ENCODE data around the gene TH. TPM values are rescaled to one million over a fixed set of nuclear protein-coding genes. Genes with fewer than 3 reads are reported as not detected.

The TH gene
- total and polyA plus RNA-seq, 2 of the 4 experiments (the other 2 are of a cell fraction): 0.10 TPM; not detected in 1

DNA sequence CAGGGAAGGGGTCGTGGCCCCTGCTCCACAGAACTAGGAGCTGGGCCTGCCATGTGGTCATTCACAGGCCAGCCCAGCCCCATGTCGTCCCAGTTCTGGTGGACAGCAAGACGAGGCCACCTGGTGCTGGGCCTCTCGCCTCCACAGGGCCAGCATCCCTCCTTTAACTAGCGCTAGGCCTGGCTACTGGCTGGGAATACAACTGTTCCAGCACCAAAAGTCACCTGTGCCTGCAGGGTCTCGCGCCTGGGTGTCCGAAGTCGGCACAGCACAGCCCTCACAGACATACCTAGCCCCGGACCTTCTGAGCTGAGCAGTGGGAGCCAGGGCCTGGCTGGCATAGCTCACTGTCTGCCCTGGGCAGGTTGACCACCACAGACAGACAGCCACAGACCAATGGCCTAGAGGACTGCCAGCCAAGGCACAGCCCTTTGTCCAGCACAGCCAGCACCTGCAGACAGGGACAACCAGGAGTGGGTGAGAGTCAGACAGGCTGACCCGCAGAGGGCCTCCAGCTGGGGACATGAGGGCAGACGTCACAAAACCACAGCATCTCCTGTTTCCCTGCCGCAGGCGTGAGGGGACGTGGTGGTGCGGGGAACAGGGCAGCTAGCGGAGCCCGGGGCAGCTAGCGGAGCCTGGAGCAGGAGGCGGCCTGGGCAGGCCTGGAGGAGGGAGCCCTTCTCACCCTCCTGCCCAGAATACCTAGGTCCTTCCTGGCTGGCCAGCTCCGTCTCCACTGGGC, 27.2 kb upstream of the TH start (continued):
- TF ChIP-seq MXI1 (IDR thresholded peaks at IDR 0.05; ENCODE audit: borderline replicate concordance, low read depth, low read length): no peak

DNA sequence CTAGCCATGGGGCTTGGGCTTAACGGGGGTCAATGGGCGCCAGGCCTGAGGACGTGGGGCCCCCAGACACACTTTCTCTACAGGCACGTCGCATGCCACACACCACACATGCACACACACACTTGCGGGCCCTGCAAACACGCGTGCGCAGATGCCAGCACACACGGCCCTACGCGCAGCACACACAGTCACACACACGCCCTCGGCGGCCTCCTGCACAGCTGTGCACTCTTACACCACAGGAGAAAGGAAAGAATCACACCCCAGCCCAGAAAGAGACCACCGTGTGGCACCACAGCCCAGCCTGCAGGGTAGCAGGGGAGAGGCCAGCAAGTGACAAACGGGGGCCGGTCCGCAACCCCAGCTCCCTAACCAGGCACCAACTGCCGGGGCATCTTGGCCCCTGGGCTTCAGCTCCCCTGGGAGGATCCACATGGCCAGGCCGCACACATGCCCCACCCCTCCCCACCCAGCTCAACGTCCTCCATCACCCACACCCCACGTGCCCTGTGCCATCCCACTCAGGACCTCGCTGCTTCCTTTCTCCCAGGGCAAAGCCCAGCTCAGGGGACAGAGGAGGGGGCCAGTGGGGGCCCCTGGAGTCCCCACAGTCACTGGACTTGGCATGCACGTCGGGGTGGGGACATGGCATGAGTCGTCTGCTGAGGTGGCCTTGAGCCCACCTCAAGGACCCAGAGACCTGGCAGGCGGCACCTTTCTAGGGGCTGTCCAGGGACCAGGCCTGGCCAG, 26.3 kb upstream of the TH start:
- H3K36me3 ChIP-seq (ENCODE audit: control insufficient read depth, insufficient read depth, low read length): no peaks in the 10 kb centered on the region
- no peak overlapping the region for H2BK120ac ChIP-seq (ENCODE audit: low read depth, low read length)
- intact Hi-C loops (cut with micrococcal nuclease) (loop anchor here (1.0 to 10.0 kb wide), 4 partner anchors 107 to 697 kb away; no protein-coding TSS in a partner anchor), in situ Hi-C loops (cut with MboI; ENCODE audit: low sequenced_read_pairs) (loop anchor here (25.0 kb wide), 1 partner anchor 689 kb away; the partner anchor contains the start of gene CDKN1C), dilution Hi-C loops (cut with HindIII; ENCODE audit: low sequenced_read_pairs, unreplicated experiment) (no loop called here)
- no peak overlapping the region for H3K4me3 ChIP-seq (ENCODE audit: insufficient read depth, low read depth, low read length)
- H4K5ac ChIP-seq (ENCODE audit: low read depth, low read length): no peak overlapping the region
- H3K27me3 ChIP-seq (ENCODE audit: control insufficient read depth, insufficient read depth, low read length): peaks cover 17% of the 10 kb centered on the region; the same call in 1 of the 2 replicates
- POLR2A ChIA-PET (ENCODE audit: unreplicated experiment): no interaction called here
- H3K23ac ChIP-seq (ENCODE audit: low read depth, low read length): no peak overlapping the region
- no peak overlapping the region for H2BK20ac ChIP-seq (ENCODE audit: low read depth, low read length)
- H3K4me1 ChIP-seq (ENCODE audit: control insufficient read depth, insufficient read depth, low read length): no peaks in the 10 kb centered on the region
- no peak overlapping the region for H3K9ac ChIP-seq (ENCODE audit: low read depth, low read length)
- H3K4me2 ChIP-seq (ENCODE audit: low read depth, low read length): no peak overlapping the region
- no peaks in the 10 kb centered on the region for H3K79me1 ChIP-seq (ENCODE audit: low read depth in 1 of 2, low read length in 2 of 2)
- no peak overlapping the region for H3K27ac ChIP-seq (ENCODE audit: insufficient read depth, low read length)
- H4K91ac ChIP-seq (ENCODE audit: insufficient read depth, low read depth, low read length): no peak overlapping the region
- CTCF ChIA-PET: no interaction called here
- H2AFZ ChIP-seq (replicated peaks; ENCODE audit: low read length, poor library complexity): no peak overlapping the region
- H3K14ac ChIP-seq (replicated peaks; ENCODE audit: low read depth, low read length): no peak overlapping the region
- no peaks in the 10 kb centered on the region for H4K20me1 ChIP-seq (ENCODE audit: insufficient read depth, low read length)
- no peak overlapping the region for H2AK5ac ChIP-seq (ENCODE audit: low read depth, low read length)
- no peak overlapping the region for H4K8ac ChIP-seq (ENCODE audit: low read depth in 2 of 2, low read length in 2 of 2)
- DNase-seq (no peak), ATAC-seq (ENCODE audit: low read depth) (no peak)
- no TSS peak for BruUV-seq (replicated peaks)
- H2AK9ac ChIP-seq (replicated peaks; ENCODE audit: low read depth, low read length, poor library complexity): no peak overlapping the region
- H2BK5ac ChIP-seq (ENCODE audit: low read depth, low read length, poor library complexity, severe bottlenecking): no peak overlapping the region
- no peak overlapping the region for H2BK15ac ChIP-seq (ENCODE audit: low read depth, low read length)
- no peak for TF ChIP-seq BHLHE40 (IDR thresholded peaks at IDR 0.05; ENCODE audit: low read depth, low read length)
- no peak for TF ChIP-seq RAD21 (IDR thresholded peaks at IDR 0.05; ENCODE audit: low read length)
- TF ChIP-seq MAZ (IDR thresholded peaks at IDR 0.05; ENCODE audit: borderline replicate concordance, low read depth, low read length): no peak
- TF ChIP-seq RFX5 (IDR thresholded peaks at IDR 0.05; ENCODE audit: low read depth, low read length): no peak
- no peak overlapping the region for H3K18ac ChIP-seq (ENCODE audit: low read depth, low read length)
- H3K9me1 ChIP-seq (ENCODE audit: insufficient read depth, low read length): no peaks in the 10 kb centered on the region
- no peak overlapping the region for H3K56ac ChIP-seq (ENCODE audit: extremely low read depth, insufficient read depth, low read length)
- 79% methylated on average over 14 of the region's 28 CpGs; no CpG with 5 or more reads in 1 of the 2 experiments for WGBS, 2 experiments (ENCODE audit: extremely low coverage in 2 of 2, insufficient read length in 1 of 2)
- no peak overlapping the region for H3K4ac ChIP-seq (ENCODE audit: low read depth, low read length)
- H3K9me3 ChIP-seq (ENCODE audit: control insufficient read depth, insufficient read depth, low read length): no peaks in the 10 kb centered on the region
